ENCODE results near the gene PRDM9.

Gene PRDM9

DNA sequence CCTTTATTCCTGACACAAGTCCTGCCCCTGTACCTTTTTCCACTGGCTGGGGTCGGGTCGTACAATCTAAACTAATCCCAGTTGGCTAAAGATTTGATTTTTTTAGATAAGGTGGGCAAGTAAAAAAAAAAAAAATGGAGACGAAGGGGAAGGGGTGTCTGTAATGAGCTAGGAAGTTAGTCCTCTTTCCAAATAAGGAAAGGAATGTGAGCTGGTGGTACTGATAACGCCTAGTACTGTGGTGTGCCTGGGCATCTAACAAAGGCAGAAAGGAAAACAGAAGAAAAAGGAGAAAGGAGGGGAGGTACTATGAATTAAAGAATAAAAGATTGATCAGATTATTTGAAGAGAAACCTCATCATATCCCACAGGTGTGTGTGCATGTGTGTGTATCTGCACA is 21.3 kb downstream of the PRDM9 start:
- DNase-seq = no peak

DNA sequence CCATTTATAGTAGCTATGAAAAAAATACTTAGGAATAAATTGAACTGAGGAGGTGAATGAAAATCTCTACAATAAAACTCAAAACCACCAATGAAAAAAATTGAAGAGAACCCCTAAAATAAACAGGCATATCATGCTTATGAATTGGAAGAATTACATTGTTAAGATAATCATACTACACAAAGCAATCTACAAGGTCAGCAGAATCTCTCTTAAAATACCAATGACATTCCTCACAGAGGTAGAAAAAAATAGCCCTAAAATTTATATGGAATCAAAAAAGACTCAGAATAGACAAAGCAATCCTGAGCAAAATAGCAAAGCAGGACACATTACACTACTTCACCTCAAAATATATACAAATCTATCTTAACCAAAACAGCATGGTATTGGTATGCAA is 23.2 kb downstream of the PRDM9 start:
- DNase-seq = no peak

DNA sequence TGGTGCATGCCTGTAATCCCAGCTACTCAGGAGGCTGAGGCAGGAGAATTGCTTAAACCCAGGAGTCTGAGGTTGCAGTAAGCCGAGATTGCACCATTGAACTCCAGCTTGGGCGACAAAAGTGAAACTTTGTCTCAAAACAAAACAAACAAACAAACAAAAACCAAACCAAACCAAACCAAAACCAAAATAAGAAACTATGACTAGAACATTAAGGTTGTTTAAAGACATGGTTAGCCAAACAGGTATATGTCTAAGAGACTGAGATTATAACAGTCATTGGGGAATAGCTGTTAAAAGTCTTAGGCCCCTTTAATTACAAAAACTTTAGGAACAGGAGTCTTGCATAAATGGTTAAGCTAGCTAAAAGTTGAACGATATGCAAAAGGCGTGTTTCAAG is 63.6 kb downstream of the PRDM9 start:
- no peak for DNase-seq

All from COR-L47 (cell line).